HepG2 (cell line): Measurements from ENCODE around the gene SLIT3.

ENCODE experiments used
- RBM22 ChIP-seq: fragments of 200-400 bp; formaldehyde crosslinking; optimal IDR thresholded peaks from 2 replicates; pipeline ENCODE3; 2017; ENCODE audit warnings: mild to moderate bottlenecking, low read length, moderate library complexity
- ZBTB7B ChIP-seq: sonication (generic); formaldehyde crosslinking; IDR thresholded peaks from 2 replicates; pipeline ENCODE4 v1.4.0; 2020; ENCODE audit warnings: missing genetic modification reagents
- ZNF121 ChIP-seq: sonication (generic); formaldehyde crosslinking; IDR thresholded peaks from 2 replicates; pipeline ENCODE4 v1.5.0; 2020; ENCODE audit warnings: mild to moderate bottlenecking, missing genetic modification reagents
- ZNF124 ChIP-seq: sonication (generic); formaldehyde crosslinking; IDR thresholded peaks from 2 replicates; pipeline ENCODE4 v1.4.0; 2020; ENCODE audit warnings: missing genetic modification reagents
- TF ChIP-seq, protein P1 (sequence below): sonication (generic); formaldehyde crosslinking; IDR thresholded peaks from 2 replicates; pipeline ENCODE4 v1.5.1; 2020; ENCODE audit warnings: mild to moderate bottlenecking, missing genetic modification reagents, borderline replicate concordance

DNA sequence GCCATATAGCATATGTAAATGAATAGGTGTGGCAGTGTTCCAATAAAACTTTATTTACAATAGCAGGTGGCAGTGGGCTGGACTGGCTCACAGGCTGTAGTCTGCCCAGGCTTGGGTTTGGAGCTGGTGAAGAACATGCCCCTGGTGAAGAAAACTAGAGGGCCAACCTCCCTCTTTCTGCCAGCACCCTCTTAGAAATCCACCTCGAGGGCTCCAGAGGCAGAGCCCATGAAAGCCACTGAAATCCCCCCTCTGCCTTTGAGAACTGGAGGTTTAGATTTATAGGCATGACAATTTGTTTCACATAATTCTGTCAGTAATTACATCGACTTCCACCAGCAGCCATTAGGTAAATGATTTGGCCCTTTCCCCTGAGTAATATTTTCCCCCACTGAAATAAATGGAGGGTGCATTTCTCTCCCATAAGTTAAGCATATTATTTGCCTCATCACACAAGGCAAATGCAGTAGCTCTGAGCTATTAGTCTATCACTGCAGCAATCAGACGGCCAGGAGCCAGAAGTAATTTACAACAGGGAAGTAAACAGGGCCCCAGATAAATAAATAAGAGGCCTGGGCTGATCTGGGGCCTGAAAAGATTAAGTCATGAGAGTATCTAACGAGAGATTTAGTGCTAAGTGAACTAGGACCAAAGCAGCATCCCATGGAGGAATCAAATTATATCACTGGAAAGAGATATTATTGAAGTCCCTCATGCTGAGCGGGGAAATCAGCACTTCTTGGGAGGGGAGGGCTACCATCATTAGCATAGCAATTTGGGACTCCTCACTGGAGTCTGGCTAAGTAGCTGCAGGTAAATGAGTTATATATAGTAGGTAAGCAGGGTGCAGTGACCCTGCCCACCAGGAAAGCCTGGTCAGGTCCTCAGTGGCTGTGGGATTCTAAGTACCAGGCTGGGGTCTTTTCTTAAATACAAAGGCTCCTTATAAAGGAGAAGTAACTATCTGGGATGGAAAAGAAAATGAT, 123.9 kb downstream of the SLIT3 start:
- TF ChIP-seq, protein P1, sequence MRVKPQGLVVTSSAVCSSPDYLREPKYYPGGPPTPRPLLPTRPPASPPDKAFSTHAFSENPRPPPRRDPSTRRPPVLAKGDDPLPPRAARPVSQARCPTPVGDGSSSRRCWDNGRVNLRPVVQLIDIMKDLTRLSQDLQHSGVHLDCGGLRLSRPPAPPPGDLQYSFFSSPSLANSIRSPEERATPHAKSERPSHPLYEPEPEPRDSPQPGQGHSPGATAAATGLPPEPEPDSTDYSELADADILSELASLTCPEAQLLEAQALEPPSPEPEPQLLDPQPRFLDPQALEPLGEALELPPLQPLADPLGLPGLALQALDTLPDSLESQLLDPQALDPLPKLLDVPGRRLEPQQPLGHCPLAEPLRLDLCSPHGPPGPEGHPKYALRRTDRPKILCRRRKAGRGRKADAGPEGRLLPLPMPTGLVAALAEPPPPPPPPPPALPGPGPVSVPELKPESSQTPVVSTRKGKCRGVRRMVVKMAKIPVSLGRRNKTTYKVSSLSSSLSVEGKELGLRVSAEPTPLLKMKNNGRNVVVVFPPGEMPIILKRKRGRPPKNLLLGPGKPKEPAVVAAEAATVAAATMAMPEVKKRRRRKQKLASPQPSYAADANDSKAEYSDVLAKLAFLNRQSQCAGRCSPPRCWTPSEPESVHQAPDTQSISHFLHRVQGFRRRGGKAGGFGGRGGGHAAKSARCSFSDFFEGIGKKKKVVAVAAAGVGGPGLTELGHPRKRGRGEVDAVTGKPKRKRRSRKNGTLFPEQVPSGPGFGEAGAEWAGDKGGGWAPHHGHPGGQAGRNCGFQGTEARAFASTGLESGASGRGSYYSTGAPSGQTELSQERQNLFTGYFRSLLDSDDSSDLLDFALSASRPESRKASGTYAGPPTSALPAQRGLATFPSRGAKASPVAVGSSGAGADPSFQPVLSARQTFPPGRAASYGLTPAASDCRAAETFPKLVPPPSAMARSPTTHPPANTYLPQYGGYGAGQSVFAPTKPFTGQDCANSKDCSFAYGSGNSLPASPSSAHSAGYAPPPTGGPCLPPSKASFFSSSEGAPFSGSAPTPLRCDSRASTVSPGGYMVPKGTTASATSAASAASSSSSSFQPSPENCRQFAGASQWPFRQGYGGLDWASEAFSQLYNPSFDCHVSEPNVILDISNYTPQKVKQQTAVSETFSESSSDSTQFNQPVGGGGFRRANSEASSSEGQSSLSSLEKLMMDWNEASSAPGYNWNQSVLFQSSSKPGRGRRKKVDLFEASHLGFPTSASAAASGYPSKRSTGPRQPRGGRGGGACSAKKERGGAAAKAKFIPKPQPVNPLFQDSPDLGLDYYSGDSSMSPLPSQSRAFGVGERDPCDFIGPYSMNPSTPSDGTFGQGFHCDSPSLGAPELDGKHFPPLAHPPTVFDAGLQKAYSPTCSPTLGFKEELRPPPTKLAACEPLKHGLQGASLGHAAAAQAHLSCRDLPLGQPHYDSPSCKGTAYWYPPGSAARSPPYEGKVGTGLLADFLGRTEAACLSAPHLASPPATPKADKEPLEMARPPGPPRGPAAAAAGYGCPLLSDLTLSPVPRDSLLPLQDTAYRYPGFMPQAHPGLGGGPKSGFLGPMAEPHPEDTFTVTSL (CRISPR knock-in tag) = no peak
- TF ChIP-seq ZNF124 (CRISPR knock-in tag) (no peak), ZNF121 (CRISPR knock-in tag) (no peak), RBM22 (no peak), ZBTB7B (CRISPR knock-in tag) (no peak)
